ENCODE results near the gene BPIFA3. TPM values are rescaled to one million over a fixed set of nuclear protein-coding genes. Genes with fewer than 3 reads are reported as not detected.

Gene BPIFA3
- total RNA-seq, 1 experiment from 2014 or later, result not detected

- POLR2A ChIA-PET, result no interaction called here
- no peaks in the 10 kb centered on the region for H3K36me3 ChIP-seq (ENCODE audit: control insufficient read depth in 1 of 2, insufficient read depth in 2 of 2, low read length in 2 of 2)
- DNase-seq (ENCODE audit: low read depth, low spot score), result no peak
Observed at GRCh38 chr20:33275871-33276270, 58.7 kb downstream of the BPIFA3 start.

More at GRCh38 chr20:33275871-33276270, 58.7 kb downstream of the BPIFA3 start:
- Histone ChIP-seq H3K4me1 (ENCODE audit: control insufficient read depth in 1 of 2, insufficient read depth in 2 of 2, low read length in 2 of 2) (no peaks in the 10 kb centered on the region), H3K4me2 (ENCODE audit: low read length) (no peak overlapping the region), H2AFZ (ENCODE audit: low read depth, low read length, poor library complexity, severe bottlenecking) (no peak overlapping the region), H4K20me1 (ENCODE audit: insufficient read depth) (no peaks in the 10 kb centered on the region), H3K27ac (ENCODE audit: low read depth, low read length) (no peak overlapping the region), H3K9ac (ENCODE audit: low read length) (no peak overlapping the region), H3K79me2 (ENCODE audit: insufficient read depth, low read length) (no peaks in the 10 kb centered on the region), H3K4me3 (replicated peaks in 1 of 2; ENCODE audit: low read depth in 1 of 2, low read length in 2 of 2) (no peak overlapping the region), H3K9me2 (ENCODE audit: insufficient read depth) (no peaks in the 10 kb centered on the region), H3K27me3 (ENCODE audit: insufficient read depth, low read length) (peaks cover 15% of the 10 kb centered on the region; the same call in 1 of the 2 replicates), H3K9me3 (ENCODE audit: control insufficient read depth in 1 of 2, insufficient read depth in 1 of 2, low read depth in 1 of 2, low read length in 2 of 2) (no peaks in the 10 kb centered on the region)
- RAD21 ChIA-PET (ENCODE audit: low non-redundant PET in 1 of 2, low total read pairs in 2 of 2, uncharacterized antibody in 2 of 2, unreplicated experiment in 2 of 2), result interaction anchor here in 1 of 2 experiments (0.6 kb wide), 1 partner anchor 218 kb away, joined by 3 read pairs; no protein-coding TSS in a partner anchor
- no TSS peak for BruUV-seq (replicated peaks)
- intact Hi-C loops (cut with micrococcal nuclease), result no loop called here
- CTCF ChIA-PET, result no interaction called here
- ATAC-seq, result no peak
- no peak for TF ChIP-seq CBX3 (IDR thresholded peaks at IDR 0.05; ENCODE audit: low read depth)
- no peak for TF ChIP-seq RAD21 (IDR thresholded peaks at IDR 0.05; ENCODE audit: low read depth)
- no peak for TF ChIP-seq ZFX (IDR thresholded peaks at IDR 0.05)
- TF ChIP-seq, protein P1, sequence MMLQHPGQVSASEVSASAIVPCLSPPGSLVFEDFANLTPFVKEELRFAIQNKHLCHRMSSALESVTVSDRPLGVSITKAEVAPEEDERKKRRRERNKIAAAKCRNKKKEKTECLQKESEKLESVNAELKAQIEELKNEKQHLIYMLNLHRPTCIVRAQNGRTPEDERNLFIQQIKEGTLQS (IDR thresholded peaks at IDR 0.05), result no peak
- TF ChIP-seq ZNF274 (IDR thresholded peaks at IDR 0.05; ENCODE audit: low read depth, low read length), result no peak
- TF ChIP-seq, protein P2, sequence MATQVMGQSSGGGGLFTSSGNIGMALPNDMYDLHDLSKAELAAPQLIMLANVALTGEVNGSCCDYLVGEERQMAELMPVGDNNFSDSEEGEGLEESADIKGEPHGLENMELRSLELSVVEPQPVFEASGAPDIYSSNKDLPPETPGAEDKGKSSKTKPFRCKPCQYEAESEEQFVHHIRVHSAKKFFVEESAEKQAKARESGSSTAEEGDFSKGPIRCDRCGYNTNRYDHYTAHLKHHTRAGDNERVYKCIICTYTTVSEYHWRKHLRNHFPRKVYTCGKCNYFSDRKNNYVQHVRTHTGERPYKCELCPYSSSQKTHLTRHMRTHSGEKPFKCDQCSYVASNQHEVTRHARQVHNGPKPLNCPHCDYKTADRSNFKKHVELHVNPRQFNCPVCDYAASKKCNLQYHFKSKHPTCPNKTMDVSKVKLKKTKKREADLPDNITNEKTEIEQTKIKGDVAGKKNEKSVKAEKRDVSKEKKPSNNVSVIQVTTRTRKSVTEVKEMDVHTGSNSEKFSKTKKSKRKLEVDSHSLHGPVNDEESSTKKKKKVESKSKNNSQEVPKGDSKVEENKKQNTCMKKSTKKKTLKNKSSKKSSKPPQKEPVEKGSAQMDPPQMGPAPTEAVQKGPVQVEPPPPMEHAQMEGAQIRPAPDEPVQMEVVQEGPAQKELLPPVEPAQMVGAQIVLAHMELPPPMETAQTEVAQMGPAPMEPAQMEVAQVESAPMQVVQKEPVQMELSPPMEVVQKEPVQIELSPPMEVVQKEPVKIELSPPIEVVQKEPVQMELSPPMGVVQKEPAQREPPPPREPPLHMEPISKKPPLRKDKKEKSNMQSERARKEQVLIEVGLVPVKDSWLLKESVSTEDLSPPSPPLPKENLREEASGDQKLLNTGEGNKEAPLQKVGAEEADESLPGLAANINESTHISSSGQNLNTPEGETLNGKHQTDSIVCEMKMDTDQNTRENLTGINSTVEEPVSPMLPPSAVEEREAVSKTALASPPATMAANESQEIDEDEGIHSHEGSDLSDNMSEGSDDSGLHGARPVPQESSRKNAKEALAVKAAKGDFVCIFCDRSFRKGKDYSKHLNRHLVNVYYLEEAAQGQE (IDR thresholded peaks at IDR 0.05; ENCODE audit: low read depth), result no peak
- TF ChIP-seq EZH2phosphoT487 (IDR thresholded peaks at IDR 0.05; ENCODE audit: borderline replicate concordance), result no peak
- TF ChIP-seq ELF1 (IDR thresholded peaks at IDR 0.05; ENCODE audit: borderline replicate concordance, low read depth), result no peak
- TF ChIP-seq YY1 (IDR thresholded peaks at IDR 0.05; ENCODE audit: extremely low read depth, insufficient replicate concordance, low read depth, low read length), result no peak
- no peak for TF ChIP-seq EGR1 (IDR thresholded peaks at IDR 0.05; ENCODE audit: low read depth)
- TF ChIP-seq ZBTB33 (IDR thresholded peaks at IDR 0.05; ENCODE audit: extremely low read depth, insufficient replicate concordance, low read length), result no peak
- TF ChIP-seq POLR2AphosphoS5 (IDR thresholded peaks at IDR 0.05; ENCODE audit: low read depth, low read length), result no peak
- no peak for TF ChIP-seq SRF (IDR thresholded peaks at IDR 0.05; ENCODE audit: low read depth)
- TF ChIP-seq, protein P3, sequence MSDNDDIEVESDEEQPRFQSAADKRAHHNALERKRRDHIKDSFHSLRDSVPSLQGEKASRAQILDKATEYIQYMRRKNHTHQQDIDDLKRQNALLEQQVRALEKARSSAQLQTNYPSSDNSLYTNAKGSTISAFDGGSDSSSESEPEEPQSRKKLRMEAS (IDR thresholded peaks at IDR 0.05), result no peak

All from HCT116 (cell line).